ENCODE measurements around the gene PMM2.

PMM2 gene

GRCh38 chr16:8877894-8878522 lies 80.4 kb downstream of the PMM2 start:
- H3K27ac ChIP-seq = no peak overlapping the region
- H3K4me3 ChIP-seq = no peak overlapping the region
- no peak for DNase-seq (ENCODE audit: low spot score)
- no peak for TF ChIP-seq CTCF (IDR thresholded peaks at IDR 0.05)

- no peak for TF ChIP-seq CTCF (IDR thresholded peaks at IDR 0.05)
- DNase-seq (ENCODE audit: low spot score) = no peak
- no peak overlapping the region for H3K4me3 ChIP-seq
- no peak overlapping the region for H3K27ac ChIP-seq
These were observed 80.9 kb downstream of the PMM2 start for GRCh38 chr16:8878523-8878911.

GRCh38 chr16:8880839-8881510 lies 83.3 kb downstream of the PMM2 start:
- no peak for DNase-seq (ENCODE audit: low spot score)
- no peak for TF ChIP-seq CTCF (IDR thresholded peaks at IDR 0.05)
- no peak overlapping the region for H3K27ac ChIP-seq
- H3K4me3 ChIP-seq = no peak overlapping the region

- DNase-seq (ENCODE audit: low spot score) = no peak
- no peak within 1 kb of the TSS for H3K4me3 ChIP-seq
- no peak within 1 kb of the TSS for H3K27ac ChIP-seq
- no peak for TF ChIP-seq CTCF (IDR thresholded peaks at IDR 0.05)
These were observed 84.5 kb downstream of the PMM2 start, which contains the start of gene LITAFD for GRCh38 chr16:8882041-8882617. TSS of gene LITAFD (plus strand) at chr16:8882351. CDS start at chr16:8884356, 2,005 bp downstream.

- H3K27ac ChIP-seq = no peak overlapping the region
- no peak for DNase-seq (ENCODE audit: low spot score)
- no peak overlapping the region for H3K4me3 ChIP-seq
- no peak for TF ChIP-seq CTCF (IDR thresholded peaks at IDR 0.05)
These were observed 85.2 kb downstream of the PMM2 start for GRCh38 chr16:8882725-8883377.

- no peak for TF ChIP-seq CTCF (IDR thresholded peaks at IDR 0.05)
- no peak overlapping the region for H3K4me3 ChIP-seq
- DNase-seq (ENCODE audit: low spot score) = no peak
- H3K27ac ChIP-seq = no peak overlapping the region
These were observed 88.3 kb downstream of the PMM2 start for GRCh38 chr16:8885674-8886592.
